HG03045 (cell line): ENCODE data around the gene MYO10.

Experiments used
- ATAC-seq: cut with Tn5 transposase; IDR thresholded peaks from one replicate; pipeline ENCODE4 v1.9.1; 2021; ENCODE audit warnings: mild to moderate bottlenecking, moderate library complexity; ENCODE audit not compliant: unreplicated experiment

The MYO10 gene

GRCh38 chr5:16866795-16867576, 69.1 kb downstream of the MYO10 start:
- no peak for ATAC-seq

GRCh38 chr5:16866273-16866672, 69.8 kb downstream of the MYO10 start:
- no peak for ATAC-seq

GRCh38 chr5:16865151-16865550, 70.9 kb downstream of the MYO10 start:
- ATAC-seq, result no peak

- no peak for ATAC-seq
Measured at GRCh38 chr5:16864631-16865131, 71.4 kb downstream of the MYO10 start.

GRCh38 chr5:16863469-16863946, 72.6 kb downstream of the MYO10 start:
- ATAC-seq, result no peak

- no peak for ATAC-seq
Measured at GRCh38 chr5:16862777-16863176, 73.3 kb downstream of the MYO10 start.

GRCh38 chr5:16859346-16859745, 76.7 kb downstream of the MYO10 start:
- ATAC-seq, result no peak

GRCh38 chr5:16858151-16858550, 77.9 kb downstream of the MYO10 start:
- no peak for ATAC-seq

GRCh38 chr5:16857635-16858034, 78.5 kb downstream of the MYO10 start:
- ATAC-seq, result no peak

GRCh38 chr5:16856531-16856930, 79.6 kb downstream of the MYO10 start:
- ATAC-seq, result no peak

- ATAC-seq, result no peak
Measured at GRCh38 chr5:16855898-16856297, 80.2 kb downstream of the MYO10 start.

- ATAC-seq, result no peak
Measured at GRCh38 chr5:16855485-16855884, 80.6 kb downstream of the MYO10 start.

GRCh38 chr5:16854351-16854750, 81.7 kb downstream of the MYO10 start:
- no peak for ATAC-seq

- ATAC-seq, result no peak
Measured at GRCh38 chr5:16853518-16853917, 82.6 kb downstream of the MYO10 start.

- ATAC-seq, result no peak
Measured at GRCh38 chr5:16852251-16853005, 83.7 kb downstream of the MYO10 start.

- ATAC-seq, result no peak
Measured at GRCh38 chr5:16849775-16850174, 86.3 kb downstream of the MYO10 start.

GRCh38 chr5:16849181-16849580, 86.9 kb downstream of the MYO10 start:
- no peak for ATAC-seq

GRCh38 chr5:16844952-16845351, 91.1 kb downstream of the MYO10 start:
- ATAC-seq, result no peak

GRCh38 chr5:16842896-16843295, 93.2 kb downstream of the MYO10 start:
- no peak for ATAC-seq

GRCh38 chr5:16841416-16841815, 94.7 kb downstream of the MYO10 start:
- no peak for ATAC-seq

- ATAC-seq, result no peak
Measured at GRCh38 chr5:16837305-16837704, 98.8 kb downstream of the MYO10 start.

- ATAC-seq, result no peak
Measured at GRCh38 chr5:16834029-16834428, 102.1 kb downstream of the MYO10 start.
